ENCODE results near the gene CLIP4. TPM values are rescaled to one million over a fixed set of nuclear protein-coding genes. Genes with fewer than 3 reads are reported as not detected.

Gene CLIP4
- total and polyA plus RNA-seq, 10 of the 15 experiments (the other 5 are each of a cell fraction or from before 2014, with no cell fraction given): 5.5 to 34.9 (median 16.8) TPM

DNA sequence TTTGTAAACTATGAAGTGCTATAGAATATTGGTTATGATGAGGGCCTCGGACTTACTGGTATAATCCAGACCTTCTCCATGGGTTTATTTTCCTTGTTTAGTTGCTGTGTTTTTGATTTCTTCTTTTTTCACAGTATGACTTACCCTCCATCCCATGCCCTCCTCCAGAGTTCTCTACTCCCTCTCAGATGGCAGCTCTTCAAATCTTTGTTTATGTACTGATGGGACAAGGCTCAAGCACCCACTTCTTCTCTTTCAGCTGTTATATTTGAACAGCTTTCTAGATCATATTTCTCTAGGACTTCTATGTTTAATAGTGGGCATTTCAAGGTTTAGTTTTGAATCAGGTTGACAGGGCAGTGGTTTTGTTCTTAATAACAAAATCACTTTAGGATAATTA, 43.9 kb downstream of the CLIP4 start:
- BruUV-seq (replicated peaks): no TSS peak
- no peak overlapping the region for H3K27ac ChIP-seq (ENCODE audit: control insufficient read depth, insufficient read depth)
- H3K9me3 ChIP-seq (replicated peaks; ENCODE audit: control insufficient read depth, insufficient read depth, low read length): no peaks in the 10 kb centered on the region
- no peaks in the 10 kb centered on the region for H3K79me2 ChIP-seq (ENCODE audit: control insufficient read depth, insufficient read depth, low read length)
- no peaks in the 10 kb centered on the region for H3K27me3 ChIP-seq (replicated peaks in 1 of 2; ENCODE audit: control insufficient read depth in 2 of 2, insufficient read depth in 2 of 2, low read length in 1 of 2)
- H3K36me3 ChIP-seq (ENCODE audit: control insufficient read depth in 2 of 2, insufficient read depth in 2 of 2, low read length in 1 of 2): peaks cover 3 to 26% of the 10 kb centered on the region in 2 experiments
- SMC1A ChIA-PET (ENCODE audit: uncharacterized antibody, unreplicated experiment): no interaction called here
- H3K9ac ChIP-seq (ENCODE audit: control insufficient read depth, insufficient read depth, low read length): no peak overlapping the region
- WGBS (ENCODE audit: insufficient coverage, insufficient replicate concordance, low lambda C conversion rate, missing lambda C conversion rate): 56% methylated on average over 1 of the region's 1 CpG
- no peak for FAIRE-seq
- CTCF ChIA-PET: no interaction called here
- no peaks in the 10 kb centered on the region for H3K4me1 ChIP-seq (ENCODE audit: control insufficient read depth, insufficient read depth, low read length)
- ATAC-seq: no peak
- H4K20me1 ChIP-seq (ENCODE audit: control insufficient read depth, insufficient read depth): no peaks in the 10 kb centered on the region
- intact Hi-C loops (cut with micrococcal nuclease; ENCODE audit: unreplicated experiment): no loop called here
- no peak overlapping the region for H3K4me2 ChIP-seq (ENCODE audit: control insufficient read depth, insufficient read depth)
- H3K4me3 ChIP-seq: no peak overlapping the region
- DNase-seq (ENCODE audit: low read depth, low spot score): no peak
- POLR2A ChIA-PET: interaction anchor here (0.6 kb wide), 2 partner anchors 23 to 365 kb away, joined by 7 read pairs; no protein-coding TSS in a partner anchor
- RAD21 ChIA-PET (ENCODE audit: unreplicated experiment): no interaction called here
- in situ Hi-C loops (cut with MboI): no loop called here
- no peak overlapping the region for H2AFZ ChIP-seq (ENCODE audit: control insufficient read depth, low read depth, low read length)
- TF ChIP-seq FOXM1 (IDR thresholded peaks at IDR 0.05; ENCODE audit: low read depth, low read length) (no peak), CBX5 (IDR thresholded peaks at IDR 0.05; ENCODE audit: low read depth) (no peak), YY1 (IDR thresholded peaks at IDR 0.05; ENCODE audit: low read depth, low read length) (no peak), SMC3 (IDR thresholded peaks at IDR 0.05; ENCODE audit: borderline replicate concordance, low read length) (no peak), NR2F1 (conservative IDR thresholded peaks at IDR 0.05) (no peak), KLF5 (IDR thresholded peaks at IDR 0.05; ENCODE audit: partially characterized antibody) (no peak)
- TF ChIP-seq, protein P1, sequence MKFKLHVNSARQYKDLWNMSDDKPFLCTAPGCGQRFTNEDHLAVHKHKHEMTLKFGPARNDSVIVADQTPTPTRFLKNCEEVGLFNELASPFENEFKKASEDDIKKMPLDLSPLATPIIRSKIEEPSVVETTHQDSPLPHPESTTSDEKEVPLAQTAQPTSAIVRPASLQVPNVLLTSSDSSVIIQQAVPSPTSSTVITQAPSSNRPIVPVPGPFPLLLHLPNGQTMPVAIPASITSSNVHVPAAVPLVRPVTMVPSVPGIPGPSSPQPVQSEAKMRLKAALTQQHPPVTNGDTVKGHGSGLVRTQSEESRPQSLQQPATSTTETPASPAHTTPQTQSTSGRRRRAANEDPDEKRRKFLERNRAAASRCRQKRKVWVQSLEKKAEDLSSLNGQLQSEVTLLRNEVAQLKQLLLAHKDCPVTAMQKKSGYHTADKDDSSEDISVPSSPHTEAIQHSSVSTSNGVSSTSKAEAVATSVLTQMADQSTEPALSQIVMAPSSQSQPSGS (IDR thresholded peaks at IDR 0.05; ENCODE audit: low read length): no peak
- TF ChIP-seq, protein P2, sequence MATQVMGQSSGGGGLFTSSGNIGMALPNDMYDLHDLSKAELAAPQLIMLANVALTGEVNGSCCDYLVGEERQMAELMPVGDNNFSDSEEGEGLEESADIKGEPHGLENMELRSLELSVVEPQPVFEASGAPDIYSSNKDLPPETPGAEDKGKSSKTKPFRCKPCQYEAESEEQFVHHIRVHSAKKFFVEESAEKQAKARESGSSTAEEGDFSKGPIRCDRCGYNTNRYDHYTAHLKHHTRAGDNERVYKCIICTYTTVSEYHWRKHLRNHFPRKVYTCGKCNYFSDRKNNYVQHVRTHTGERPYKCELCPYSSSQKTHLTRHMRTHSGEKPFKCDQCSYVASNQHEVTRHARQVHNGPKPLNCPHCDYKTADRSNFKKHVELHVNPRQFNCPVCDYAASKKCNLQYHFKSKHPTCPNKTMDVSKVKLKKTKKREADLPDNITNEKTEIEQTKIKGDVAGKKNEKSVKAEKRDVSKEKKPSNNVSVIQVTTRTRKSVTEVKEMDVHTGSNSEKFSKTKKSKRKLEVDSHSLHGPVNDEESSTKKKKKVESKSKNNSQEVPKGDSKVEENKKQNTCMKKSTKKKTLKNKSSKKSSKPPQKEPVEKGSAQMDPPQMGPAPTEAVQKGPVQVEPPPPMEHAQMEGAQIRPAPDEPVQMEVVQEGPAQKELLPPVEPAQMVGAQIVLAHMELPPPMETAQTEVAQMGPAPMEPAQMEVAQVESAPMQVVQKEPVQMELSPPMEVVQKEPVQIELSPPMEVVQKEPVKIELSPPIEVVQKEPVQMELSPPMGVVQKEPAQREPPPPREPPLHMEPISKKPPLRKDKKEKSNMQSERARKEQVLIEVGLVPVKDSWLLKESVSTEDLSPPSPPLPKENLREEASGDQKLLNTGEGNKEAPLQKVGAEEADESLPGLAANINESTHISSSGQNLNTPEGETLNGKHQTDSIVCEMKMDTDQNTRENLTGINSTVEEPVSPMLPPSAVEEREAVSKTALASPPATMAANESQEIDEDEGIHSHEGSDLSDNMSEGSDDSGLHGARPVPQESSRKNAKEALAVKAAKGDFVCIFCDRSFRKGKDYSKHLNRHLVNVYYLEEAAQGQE (IDR thresholded peaks at IDR 0.05; ENCODE audit: low read depth, low read length): no peak
- TF ChIP-seq, protein P3, sequence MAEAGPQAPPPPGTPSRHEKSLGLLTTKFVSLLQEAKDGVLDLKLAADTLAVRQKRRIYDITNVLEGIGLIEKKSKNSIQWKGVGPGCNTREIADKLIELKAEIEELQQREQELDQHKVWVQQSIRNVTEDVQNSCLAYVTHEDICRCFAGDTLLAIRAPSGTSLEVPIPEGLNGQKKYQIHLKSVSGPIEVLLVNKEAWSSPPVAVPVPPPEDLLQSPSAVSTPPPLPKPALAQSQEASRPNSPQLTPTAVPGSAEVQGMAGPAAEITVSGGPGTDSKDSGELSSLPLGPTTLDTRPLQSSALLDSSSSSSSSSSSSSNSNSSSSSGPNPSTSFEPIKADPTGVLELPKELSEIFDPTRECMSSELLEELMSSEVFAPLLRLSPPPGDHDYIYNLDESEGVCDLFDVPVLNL (IDR thresholded peaks at IDR 0.05; ENCODE audit: low read depth, low read length): no peak
- TF ChIP-seq, protein P4, sequence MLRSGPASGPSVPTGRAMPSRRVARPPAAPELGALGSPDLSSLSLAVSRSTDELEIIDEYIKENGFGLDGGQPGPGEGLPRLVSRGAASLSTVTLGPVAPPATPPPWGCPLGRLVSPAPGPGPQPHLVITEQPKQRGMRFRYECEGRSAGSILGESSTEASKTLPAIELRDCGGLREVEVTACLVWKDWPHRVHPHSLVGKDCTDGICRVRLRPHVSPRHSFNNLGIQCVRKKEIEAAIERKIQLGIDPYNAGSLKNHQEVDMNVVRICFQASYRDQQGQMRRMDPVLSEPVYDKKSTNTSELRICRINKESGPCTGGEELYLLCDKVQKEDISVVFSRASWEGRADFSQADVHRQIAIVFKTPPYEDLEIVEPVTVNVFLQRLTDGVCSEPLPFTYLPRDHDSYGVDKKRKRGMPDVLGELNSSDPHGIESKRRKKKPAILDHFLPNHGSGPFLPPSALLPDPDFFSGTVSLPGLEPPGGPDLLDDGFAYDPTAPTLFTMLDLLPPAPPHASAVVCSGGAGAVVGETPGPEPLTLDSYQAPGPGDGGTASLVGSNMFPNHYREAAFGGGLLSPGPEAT (IDR thresholded peaks at IDR 0.05; ENCODE audit: low read depth): no peak
- TF ChIP-seq, protein P5, sequence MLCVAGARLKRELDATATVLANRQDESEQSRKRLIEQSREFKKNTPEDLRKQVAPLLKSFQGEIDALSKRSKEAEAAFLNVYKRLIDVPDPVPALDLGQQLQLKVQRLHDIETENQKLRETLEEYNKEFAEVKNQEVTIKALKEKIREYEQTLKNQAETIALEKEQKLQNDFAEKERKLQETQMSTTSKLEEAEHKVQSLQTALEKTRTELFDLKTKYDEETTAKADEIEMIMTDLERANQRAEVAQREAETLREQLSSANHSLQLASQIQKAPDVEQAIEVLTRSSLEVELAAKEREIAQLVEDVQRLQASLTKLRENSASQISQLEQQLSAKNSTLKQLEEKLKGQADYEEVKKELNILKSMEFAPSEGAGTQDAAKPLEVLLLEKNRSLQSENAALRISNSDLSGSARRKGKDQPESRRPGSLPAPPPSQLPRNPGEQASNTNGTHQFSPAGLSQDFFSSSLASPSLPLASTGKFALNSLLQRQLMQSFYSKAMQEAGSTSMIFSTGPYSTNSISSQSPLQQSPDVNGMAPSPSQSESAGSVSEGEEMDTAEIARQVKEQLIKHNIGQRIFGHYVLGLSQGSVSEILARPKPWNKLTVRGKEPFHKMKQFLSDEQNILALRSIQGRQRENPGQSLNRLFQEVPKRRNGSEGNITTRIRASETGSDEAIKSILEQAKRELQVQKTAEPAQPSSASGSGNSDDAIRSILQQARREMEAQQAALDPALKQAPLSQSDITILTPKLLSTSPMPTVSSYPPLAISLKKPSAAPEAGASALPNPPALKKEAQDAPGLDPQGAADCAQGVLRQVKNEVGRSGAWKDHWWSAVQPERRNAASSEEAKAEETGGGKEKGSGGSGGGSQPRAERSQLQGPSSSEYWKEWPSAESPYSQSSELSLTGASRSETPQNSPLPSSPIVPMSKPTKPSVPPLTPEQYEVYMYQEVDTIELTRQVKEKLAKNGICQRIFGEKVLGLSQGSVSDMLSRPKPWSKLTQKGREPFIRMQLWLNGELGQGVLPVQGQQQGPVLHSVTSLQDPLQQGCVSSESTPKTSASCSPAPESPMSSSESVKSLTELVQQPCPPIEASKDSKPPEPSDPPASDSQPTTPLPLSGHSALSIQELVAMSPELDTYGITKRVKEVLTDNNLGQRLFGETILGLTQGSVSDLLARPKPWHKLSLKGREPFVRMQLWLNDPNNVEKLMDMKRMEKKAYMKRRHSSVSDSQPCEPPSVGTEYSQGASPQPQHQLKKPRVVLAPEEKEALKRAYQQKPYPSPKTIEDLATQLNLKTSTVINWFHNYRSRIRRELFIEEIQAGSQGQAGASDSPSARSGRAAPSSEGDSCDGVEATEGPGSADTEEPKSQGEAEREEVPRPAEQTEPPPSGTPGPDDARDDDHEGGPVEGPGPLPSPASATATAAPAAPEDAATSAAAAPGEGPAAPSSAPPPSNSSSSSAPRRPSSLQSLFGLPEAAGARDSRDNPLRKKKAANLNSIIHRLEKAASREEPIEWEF (IDR thresholded peaks at IDR 0.05; ENCODE audit: insufficient replicate concordance, low read depth, low read length): no peak

Measured in GM12878 (cell line).